Head of caudate nucleus (tissue), 42 donors: Measurements from ENCODE around the gene SDR42E1.
"Not testable (repeated sequence)": the region's sequence is repeated elsewhere in the genome, so short reads cannot be mapped to it uniquely, and the experiment has no call there.

Experiments used
- DNase-seq, 42 donors: peaks; one replicate each; pipeline versions ENCODE4 v3.0.0 to v3.0.0-alpha.2; 2020 to 2021; ENCODE audit warnings: mixed read lengths in 7 of 42
- intact Hi-C: fragments of 100-400 bp; cut with DNase I; formaldehyde crosslinking; loops from one replicate; pipeline ENCODE4 v1.15.0; 2022

Gene SDR42E1

DNA sequence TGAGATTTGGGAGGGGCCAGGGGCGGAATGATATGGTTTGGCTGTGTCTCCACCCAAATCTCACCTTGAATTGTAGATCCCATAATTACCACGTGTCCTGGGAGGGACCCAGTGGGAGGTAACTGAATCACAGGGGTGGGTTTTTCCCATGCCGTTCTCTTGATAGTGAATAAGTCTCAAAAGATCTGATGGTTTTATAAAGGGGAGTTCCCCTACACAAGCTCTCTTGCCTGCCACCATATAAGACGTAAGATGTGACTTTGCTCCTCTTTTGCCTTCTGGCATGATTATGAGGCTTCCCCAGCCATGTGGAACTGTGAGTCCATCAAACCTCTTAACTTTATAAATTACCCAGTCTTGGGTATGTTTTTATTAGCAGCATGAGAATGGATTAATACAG, 1.5 kb downstream of the SDR42E1 start:
- intact Hi-C loops, result not testable (repeated sequence)

DNA sequence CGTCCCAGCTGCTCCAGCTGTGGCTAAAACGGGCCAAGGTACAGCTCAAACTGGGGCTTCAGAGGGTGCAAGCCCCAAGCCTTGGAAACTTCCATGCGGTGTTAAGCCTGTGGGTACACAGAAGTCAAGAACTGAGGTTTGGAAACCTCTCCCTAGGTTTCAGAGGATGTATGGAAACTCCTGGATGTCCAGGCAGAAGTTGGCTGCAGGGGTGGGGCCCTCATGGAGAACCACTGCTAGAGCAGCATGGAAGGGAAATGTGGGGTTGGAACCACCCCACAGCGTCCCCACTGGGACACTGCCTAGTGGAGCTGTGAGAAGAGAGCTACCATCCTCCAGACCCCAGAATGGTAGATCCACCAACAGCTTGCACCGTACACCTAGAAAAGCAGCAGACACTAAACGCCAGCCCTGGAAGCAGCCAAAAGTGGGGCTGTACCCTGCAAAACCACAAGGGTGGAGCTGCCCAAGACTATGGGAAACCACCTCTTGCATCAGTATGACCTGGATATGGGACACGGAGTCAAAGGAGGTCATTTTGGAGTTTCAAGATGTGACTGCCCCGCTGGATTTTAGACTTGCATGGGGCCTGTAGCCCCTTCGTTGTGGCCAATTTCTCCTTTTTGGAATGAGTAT, 2.2 kb downstream of the SDR42E1 start:
- intact Hi-C loops, result no loop called here
- DNase-seq, result no peak

More for the DNA sequence above, 1.5 kb downstream of the SDR42E1 start:
- not testable (repeated sequence) for DNase-seq

DNA sequence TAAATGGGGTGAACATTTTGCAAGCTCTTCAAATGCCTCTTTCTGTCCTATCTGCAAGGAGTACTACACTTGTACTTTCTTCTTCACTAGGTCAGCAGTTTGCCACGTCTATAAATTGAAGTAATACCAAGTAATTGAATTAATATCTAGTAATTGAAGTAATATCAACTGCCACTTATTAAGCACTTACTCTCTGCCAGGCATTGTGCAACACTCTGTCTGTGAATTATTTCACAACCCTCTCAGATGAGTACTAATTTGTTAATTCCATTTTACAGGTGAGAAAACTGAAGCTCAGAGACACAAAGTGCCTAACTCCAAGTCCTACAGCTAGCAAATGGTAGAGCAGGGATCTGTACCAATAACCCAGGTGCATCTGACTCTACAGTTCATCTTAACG, 4.1 kb downstream of the SDR42E1 start:
- intact Hi-C loops, result no loop called here
- DNase-seq, result no peak

- no peak for DNase-seq
- intact Hi-C loops, result no loop called here
These were observed 5.2 kb downstream of the SDR42E1 start for GRCh38 chr16:82006036-82006435.

GRCh38 chr16:82005027-82005830, 6.0 kb downstream of the SDR42E1 start:
- no peak for DNase-seq
- intact Hi-C loops, result no loop called here

GRCh38 chr16:82004601-82005000, 6.7 kb downstream of the SDR42E1 start:
- DNase-seq, result no peak
- intact Hi-C loops, result no loop called here

- intact Hi-C loops, result no loop called here
These were observed 8.4 kb downstream of the SDR42E1 start for GRCh38 chr16:82002831-82003230.

DNA sequence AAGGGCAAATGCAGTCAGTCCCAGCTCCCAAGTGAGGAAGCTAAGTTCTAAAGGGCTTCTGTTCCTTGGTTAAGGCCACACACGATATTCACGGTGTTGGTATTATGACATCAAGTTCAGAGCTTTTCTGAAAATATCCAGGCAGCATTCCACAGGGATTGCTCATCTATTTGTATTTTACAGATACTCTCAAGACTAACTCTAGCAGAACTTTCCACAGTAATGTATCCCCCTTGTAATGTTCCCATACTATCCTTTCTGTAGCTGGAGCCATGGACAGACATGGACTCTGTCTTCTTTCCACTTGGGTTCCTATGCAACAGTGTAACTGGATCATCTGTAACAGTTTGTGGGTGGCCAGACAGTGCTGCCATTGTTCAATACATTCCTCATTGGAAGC, 13.5 kb downstream of the SDR42E1 start:
- no peak for DNase-seq
- intact Hi-C loops, result no loop called here

More at GRCh38 chr16:82002831-82003230, 8.4 kb downstream of the SDR42E1 start:
- DNase-seq, result no peak

DNA sequence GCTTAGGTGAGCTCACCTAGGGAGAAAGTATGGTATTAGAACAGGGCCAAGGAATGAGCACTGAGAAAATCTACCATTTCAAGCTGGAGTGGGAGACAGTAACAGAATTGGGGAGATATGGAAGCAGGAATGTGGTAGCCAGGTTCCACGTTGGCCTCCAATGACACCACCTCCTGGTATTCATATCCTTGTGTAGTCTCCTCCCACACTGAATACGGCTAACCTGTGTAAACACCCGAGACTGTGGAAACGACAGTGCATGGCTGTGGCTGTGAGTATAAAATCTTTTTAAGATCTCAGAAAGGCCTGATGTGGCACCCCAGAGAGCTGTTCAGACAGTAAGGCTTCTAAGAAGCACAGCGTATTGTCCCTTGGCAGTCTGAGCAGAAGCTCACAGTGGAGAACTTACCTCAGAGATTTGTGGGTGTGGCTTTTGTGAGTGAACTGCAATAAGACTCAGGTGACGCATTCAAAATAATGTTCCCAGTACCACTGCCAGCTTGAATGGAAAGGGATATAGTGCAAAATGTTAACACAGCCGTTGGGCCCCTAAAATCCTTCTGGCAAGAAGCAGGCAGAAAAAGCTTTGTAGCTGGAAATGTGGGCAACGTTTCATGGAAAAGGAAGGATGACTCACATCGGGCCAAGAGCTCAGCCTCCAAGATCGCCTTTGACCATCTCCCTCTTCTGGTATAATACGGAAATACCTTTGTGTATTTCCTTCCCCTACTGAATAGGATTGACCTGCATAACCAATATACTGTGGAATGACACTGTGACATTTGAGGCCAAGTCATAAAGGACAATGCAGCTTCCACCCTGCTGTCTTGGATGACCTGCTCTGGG, 14.4 kb downstream of the SDR42E1 start:
- no peak for DNase-seq
- intact Hi-C loops, result no loop called here

DNA sequence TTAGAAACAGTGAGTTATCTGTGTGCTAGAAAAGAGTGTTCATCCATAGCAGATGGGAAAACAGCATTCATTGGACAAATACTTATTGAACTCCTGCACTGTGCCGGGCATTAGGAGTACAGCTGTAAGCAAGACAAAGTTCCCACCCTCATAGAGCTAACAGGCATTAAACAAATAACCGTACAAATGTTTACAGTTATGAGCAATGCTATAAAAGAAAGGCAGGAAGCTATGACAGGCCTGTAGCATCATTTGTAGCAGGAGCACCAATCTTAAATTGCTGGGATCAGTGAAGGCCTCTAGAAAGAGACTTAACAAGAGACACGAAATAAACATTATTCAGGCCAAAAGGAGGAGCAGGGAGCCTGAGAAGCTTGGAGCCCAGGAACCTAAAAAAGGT, 15.6 kb downstream of the SDR42E1 start:
- DNase-seq, result no peak
- intact Hi-C loops, result no loop called here

GRCh38 chr16:81994485-81994884, 16.8 kb downstream of the SDR42E1 start:
- no peak for DNase-seq
- intact Hi-C loops, result no loop called here

- DNase-seq, result no peak
- intact Hi-C loops, result no loop called here
These were observed 18.4 kb downstream of the SDR42E1 start for GRCh38 chr16:81992859-81993258.

- DNase-seq, result no peak
- intact Hi-C loops, result no loop called here
These were observed 23.6 kb downstream of the SDR42E1 start for GRCh38 chr16:81987706-81988105.

GRCh38 chr16:81987121-81987520, 24.1 kb downstream of the SDR42E1 start:
- intact Hi-C loops, result no loop called here
- DNase-seq, result no peak

DNA sequence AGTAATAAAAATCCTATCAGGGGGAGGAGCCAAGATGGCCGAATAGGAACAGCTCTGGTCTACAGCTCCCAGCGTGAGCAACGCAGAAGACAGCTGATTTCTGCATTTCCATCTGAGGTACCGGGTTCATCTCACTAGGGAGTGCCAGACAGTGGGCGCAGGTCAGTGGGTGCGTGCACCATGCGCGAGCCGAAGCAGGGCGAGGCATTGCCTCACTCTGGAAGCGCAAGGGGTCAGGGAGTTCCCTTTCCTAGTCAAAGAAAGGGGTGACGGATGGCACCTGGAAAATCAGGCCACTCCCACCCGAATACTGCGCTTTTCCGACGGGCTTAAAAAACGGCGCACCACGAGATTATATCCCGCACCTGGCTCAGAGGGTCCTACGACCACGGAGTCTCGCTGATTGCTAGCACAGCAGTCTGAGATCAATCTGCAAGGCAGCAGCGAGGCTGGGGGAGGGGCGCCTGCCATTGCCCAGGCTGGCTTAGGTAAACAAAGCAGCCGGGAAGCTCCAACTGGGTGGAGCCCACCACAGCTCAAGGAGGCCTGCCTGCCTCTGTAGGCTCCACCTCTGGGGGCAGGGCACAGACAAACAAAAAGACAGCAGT, 33.8 kb downstream of the SDR42E1 start:
- not testable (repeated sequence) for DNase-seq

DNA sequence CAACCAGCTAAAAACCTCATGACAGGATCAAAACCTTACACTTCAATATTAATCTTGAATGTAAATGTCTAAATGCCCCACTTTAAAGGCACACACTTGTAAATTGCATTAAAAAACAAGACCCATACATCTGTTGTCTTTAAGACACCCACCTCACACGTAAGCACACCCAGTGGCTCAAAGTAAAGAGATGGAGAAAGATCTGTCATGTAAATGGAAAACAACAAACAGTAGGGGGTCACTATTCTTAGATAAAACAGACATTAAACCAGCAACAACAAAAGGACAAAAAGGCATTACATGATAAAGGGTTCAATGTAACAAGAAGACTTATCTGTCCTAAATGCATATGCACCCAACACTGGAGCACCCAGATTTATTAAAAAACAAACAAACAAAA, 35.6 kb downstream of the SDR42E1 start:
- DNase-seq, result no peak
- intact Hi-C loops, result no loop called here

More for the DNA sequence above, 33.8 kb downstream of the SDR42E1 start:
- intact Hi-C loops, result not testable (repeated sequence)

GRCh38 chr16:81973737-81974136, 37.5 kb downstream of the SDR42E1 start:
- intact Hi-C loops, result no loop called here
- DNase-seq, result no peak

DNA sequence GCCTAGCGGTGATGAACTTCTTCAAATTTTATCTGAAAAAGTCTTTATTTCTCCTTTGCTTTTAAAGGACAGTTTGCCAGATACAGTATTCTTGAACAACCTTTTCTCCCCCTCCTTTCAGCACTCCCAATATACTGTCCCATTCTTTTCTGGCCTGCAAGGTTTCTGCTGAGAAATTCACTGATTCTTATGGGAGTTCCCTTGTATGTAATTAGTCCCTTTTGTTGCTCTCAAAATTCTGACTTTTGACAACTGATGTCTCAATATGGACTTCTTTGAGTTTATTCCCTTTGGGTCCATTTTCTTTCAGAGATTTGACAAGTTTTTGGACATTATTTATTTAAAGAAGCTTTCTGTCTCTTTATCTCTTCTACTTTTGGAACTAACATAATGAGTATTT, 39.4 kb downstream of the SDR42E1 start:
- DNase-seq, result no peak
- intact Hi-C loops, result no loop called here

DNA sequence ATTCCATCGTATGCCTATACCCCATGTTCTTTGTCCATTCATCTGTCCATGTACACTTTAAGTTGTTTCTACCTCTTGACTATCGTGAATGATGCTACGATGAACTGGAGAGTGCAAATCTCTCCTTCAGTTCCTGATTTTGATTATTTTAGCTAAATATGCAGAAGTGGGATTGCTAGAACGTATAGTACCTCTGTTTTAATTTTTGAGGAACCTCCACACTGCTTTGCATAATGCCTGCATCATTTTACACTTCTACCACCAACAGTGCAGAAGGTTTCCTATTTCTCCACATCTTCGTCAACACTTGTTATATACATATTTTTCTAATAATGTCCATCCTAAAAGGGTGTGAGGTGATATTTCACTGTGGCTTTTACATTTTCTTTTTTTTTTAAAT, 43.9 kb downstream of the SDR42E1 start:
- intact Hi-C loops, result no loop called here
- no peak for DNase-seq

DNA sequence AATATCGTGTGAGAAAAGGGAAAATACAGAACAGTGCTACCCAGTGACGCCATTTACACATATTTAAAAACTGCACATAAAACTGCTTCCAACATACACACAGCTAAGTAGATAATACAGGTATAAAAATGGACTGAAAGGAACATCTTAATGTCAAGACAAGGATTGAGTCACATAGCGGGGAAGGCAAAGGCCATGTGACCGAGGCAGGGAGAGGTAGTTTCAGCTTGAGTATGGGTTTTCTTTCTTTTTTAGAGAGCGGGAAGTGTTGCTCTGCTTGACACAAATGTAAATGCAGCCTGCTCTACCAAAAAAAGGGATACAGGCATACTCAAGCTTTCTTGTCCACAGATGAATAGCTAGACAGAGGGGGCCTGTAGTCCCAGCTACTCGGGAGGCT, 46.5 kb downstream of the SDR42E1 start:
- no peak for DNase-seq
- intact Hi-C loops, result no loop called here
